GM12801 (cell line): Measurements from ENCODE around the gene PRKCH.

ENCODE experiments used
- TF ChIP-seq, protein P1 (sequence below): IDR thresholded peaks from one replicate; pipeline ENCODE4 v1.5.1; 2011; ENCODE audit warnings: control low read depth; ENCODE audit not compliant: insufficient read length; ENCODE audit errors: extremely low read depth

PRKCH gene

GRCh38 chr14:61574514-61574807, 253.1 kb downstream of the PRKCH start:
- TF ChIP-seq, protein P1, sequence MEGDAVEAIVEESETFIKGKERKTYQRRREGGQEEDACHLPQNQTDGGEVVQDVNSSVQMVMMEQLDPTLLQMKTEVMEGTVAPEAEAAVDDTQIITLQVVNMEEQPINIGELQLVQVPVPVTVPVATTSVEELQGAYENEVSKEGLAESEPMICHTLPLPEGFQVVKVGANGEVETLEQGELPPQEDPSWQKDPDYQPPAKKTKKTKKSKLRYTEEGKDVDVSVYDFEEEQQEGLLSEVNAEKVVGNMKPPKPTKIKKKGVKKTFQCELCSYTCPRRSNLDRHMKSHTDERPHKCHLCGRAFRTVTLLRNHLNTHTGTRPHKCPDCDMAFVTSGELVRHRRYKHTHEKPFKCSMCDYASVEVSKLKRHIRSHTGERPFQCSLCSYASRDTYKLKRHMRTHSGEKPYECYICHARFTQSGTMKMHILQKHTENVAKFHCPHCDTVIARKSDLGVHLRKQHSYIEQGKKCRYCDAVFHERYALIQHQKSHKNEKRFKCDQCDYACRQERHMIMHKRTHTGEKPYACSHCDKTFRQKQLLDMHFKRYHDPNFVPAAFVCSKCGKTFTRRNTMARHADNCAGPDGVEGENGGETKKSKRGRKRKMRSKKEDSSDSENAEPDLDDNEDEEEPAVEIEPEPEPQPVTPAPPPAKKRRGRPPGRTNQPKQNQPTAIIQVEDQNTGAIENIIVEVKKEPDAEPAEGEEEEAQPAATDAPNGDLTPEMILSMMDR: no peak

- TF ChIP-seq, protein P1: no peak
Measured at GRCh38 chr14:61575126-61575525, 253.7 kb downstream of the PRKCH start.

- TF ChIP-seq, protein P1: no peak
Measured at GRCh38 chr14:61575551-61576150, 254.3 kb downstream of the PRKCH start.

DNA sequence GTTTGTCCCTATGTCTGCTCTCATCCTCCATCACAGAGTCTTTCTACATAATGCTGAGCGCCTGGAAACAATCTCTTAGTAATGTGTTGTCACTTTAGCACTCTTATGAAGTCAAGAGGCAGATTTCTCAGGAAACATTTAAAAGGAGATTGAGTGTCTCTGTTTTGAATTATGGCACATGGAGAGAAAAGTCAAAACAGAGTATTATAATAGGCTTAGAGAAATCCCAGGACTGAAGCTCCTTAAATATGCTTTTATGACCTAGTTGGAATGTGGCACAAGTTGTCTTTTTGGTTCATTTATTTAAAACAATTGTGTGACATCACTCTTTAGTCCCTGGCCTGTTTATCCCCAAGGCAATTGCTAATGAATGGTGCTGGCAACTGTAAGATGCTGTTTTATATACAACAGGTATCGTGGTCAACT, 256.1 kb downstream of the PRKCH start:
- TF ChIP-seq, protein P1: no peak

- TF ChIP-seq, protein P1: no peak
Measured at GRCh38 chr14:61578745-61579144, 257.4 kb downstream of the PRKCH start.

DNA sequence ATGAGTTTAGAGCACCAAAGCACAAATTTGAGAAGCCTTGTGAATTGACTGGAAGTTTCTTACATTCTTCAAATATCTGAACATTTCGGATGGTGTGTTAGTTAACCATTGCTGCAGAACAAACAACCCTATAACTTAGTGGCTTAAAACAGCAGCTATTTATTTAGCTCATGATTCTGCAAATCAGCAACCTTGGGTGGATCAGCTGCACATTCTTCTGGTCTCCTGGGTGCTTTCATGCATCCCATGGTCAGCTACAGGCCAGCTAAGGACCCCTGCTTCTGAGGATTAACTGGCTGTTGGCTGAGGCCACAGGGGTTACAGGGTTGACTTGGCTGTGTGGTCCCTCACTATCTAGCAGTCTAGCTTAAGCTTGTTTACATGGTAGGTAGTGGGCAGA, 260.0 kb downstream of the PRKCH start:
- TF ChIP-seq, protein P1: no peak

DNA sequence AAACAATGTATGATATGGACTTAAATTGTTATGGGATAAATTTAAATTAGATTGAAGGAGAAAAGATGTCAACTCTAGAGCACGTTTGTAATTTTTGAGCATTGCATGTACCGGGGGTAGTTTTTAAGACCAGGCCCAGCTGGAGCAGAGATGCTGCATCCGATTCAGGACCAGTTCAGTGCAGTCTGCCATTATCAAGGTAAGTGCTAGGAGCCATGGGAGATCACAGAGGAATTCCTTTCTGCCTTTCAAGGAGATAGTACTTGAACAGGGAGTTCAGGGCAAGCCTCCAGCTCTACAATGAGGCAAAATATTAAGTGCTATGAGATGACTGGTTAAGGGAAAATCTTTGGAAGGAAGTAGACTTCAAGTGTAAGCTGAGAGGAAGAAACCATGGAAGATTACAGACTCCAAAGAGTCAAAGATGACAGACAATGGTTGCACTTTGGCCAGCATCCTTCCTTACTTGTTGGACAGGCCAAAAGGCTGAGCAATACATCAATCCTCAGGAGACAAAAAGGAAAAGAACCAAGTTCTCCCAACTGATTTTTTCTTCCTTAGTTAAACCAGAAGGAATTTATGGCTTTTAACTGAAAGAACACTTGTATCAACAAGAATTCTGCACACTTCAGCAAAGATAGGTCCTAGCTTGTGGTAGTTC, 260.7 kb downstream of the PRKCH start:
- TF ChIP-seq, protein P1: no peak

DNA sequence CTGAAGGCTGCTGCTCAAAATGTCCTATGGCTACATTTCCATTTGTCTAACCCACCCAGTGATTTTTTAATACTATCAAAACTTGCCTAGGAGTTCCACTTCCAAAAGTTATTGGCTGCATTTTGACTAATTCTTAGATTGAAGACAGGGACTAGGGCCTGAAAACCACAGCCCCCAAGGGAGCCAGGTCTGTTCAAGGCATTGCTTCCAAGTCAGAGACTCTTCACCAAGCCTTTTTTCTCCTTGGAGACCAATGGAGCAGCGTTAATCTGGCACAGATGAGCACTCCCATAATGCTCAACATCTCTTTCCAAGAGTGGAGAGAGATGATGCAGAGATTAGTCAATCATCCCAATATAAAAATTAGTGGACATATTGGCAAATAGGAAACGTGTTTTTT, 261.4 kb downstream of the PRKCH start:
- TF ChIP-seq, protein P1: no peak
